ENCODE results near the gene ZMIZ2. TPM values are rescaled to one million over a fixed set of nuclear protein-coding genes. Genes with fewer than 3 reads are reported as not detected.

ZMIZ2 gene
- total and polyA plus RNA-seq, 2 of the 8 experiments (the other 6 are each of a cell fraction or from before 2014, with no cell fraction given) = 24.4 to 66.4 TPM

DNA sequence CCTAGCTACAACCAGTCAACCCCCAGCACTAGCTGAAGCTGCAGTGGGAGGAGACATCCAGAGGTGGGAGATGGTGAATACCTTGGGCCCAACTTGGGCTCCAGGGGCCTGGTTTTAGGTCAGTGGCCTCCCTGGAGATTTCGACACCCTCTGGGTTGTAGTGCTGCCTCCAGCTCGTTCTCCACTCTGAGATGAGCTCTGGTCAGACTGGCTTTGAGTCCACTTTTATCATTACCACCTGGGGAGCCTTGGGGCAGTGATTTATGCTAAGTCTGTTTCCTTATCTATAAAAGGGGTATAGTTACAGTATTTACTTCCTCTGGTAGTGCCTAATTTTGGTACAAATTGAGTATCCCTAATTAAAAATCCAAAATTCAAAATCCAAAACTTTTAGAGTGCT is 70.6 kb downstream of the ZMIZ2 start:
- FAIRE-seq (no peak), DNase-seq (ENCODE audit: low read depth in 1 of 2, low spot score in 2 of 2) (no peak)
- Histone ChIP-seq H3K4ac (replicated peaks; ENCODE audit: insufficient read length, low read depth, low read length) (no peak overlapping the region), H3K23ac (ENCODE audit: insufficient read length) (no peak overlapping the region), H3K27ac (ENCODE audit: low read depth, low read length) (no peak overlapping the region), H3K4me1 (replicated peaks in 1 of 4; ENCODE audit: control insufficient read depth in 3 of 4, insufficient read depth in 4 of 4, low read length in 3 of 4) (no peaks in the 10 kb centered on the region), H2BK5ac (ENCODE audit: low read depth, low read length) (no peak overlapping the region), H4K5ac (ENCODE audit: insufficient read length, low read depth, low read length) (no peak overlapping the region), H3K79me1 (ENCODE audit: low read depth, low read length) (no peaks in the 10 kb centered on the region; the same call in 1 of the 2 replicates), H2BK12ac (ENCODE audit: low read depth, low read length) (no peak overlapping the region), H2BK20ac (ENCODE audit: low read length) (no peak overlapping the region), H2AFZ (ENCODE audit: low read length) (no peak overlapping the region), H3K23me2 (ENCODE audit: low read depth, low read length) (no peaks in the 10 kb centered on the region), H2BK15ac (ENCODE audit: low read length) (no peak overlapping the region), H3K14ac (ENCODE audit: insufficient read length) (no peak overlapping the region), H3K4me2 (ENCODE audit: insufficient read depth in 1 of 2, low read depth in 2 of 2, low read length in 2 of 2) (no peak overlapping the region), H2AK5ac (ENCODE audit: low read depth, low read length) (no peak overlapping the region), H3K18ac (ENCODE audit: extremely low read depth, low read length) (no peak overlapping the region), H3K79me2 (ENCODE audit: control insufficient read depth in 1 of 2, insufficient read depth in 2 of 2, low read length in 2 of 2) (no peaks in the 10 kb centered on the region), H4K91ac (replicated peaks; ENCODE audit: insufficient read length, low read length) (no peak overlapping the region), H3K27me3 (replicated peaks in 1 of 4; ENCODE audit: control insufficient read depth in 3 of 4, extremely low read depth in 1 of 4, insufficient read depth in 3 of 4, low read length in 3 of 4) (no peaks in the 10 kb centered on the region), H3K4me3 (ENCODE audit: extremely low read depth in 1 of 4, insufficient read depth in 2 of 4, low read depth in 3 of 4, low read length in 4 of 4) (no peak overlapping the region), H3K9ac (replicated peaks in 1 of 4; ENCODE audit: extremely low read depth in 1 of 4, low read depth in 3 of 4, low read length in 3 of 4) (no peak overlapping the region), H4K20me1 (replicated peaks in 1 of 2; ENCODE audit: control insufficient read depth in 1 of 2, insufficient read depth in 2 of 2, low read length in 2 of 2) (no peaks in the 10 kb centered on the region), H3K36me3 (ENCODE audit: control insufficient read depth in 2 of 4, insufficient read depth in 4 of 4, low read length in 3 of 4) (no peaks in the 10 kb centered on the region), H2BK120ac (replicated peaks; ENCODE audit: low read depth, low read length) (no peak overlapping the region), H3K56ac (replicated peaks; ENCODE audit: insufficient read length, low read depth, low read length) (no peak overlapping the region), H3K9me3 (ENCODE audit: insufficient read depth in 2 of 2, low read depth in 1 of 2, low read length in 1 of 2) (no peaks in the 10 kb centered on the region), H4K8ac (ENCODE audit: extremely low read depth, insufficient read depth, low read length) (no peak overlapping the region)
- POLR2A ChIA-PET (ENCODE audit: partially characterized antibody) = interaction anchor here (0.8 to 3.8 kb wide), 7 partner anchors 9 to 66 kb away, joined by 3 to 20 read pairs (median 4); no protein-coding TSS in a partner anchor
- 93% methylated on average over 2 of the region's 2 CpGs; no CpG with 5 or more reads in 1 of the 2 experiments for WGBS, 2 experiments (ENCODE audit: extremely low coverage in 1 of 2, insufficient coverage in 1 of 2, insufficient read length in 1 of 2, insufficient replicate concordance in 2 of 2, low coverage in 1 of 2, low lambda C conversion rate in 2 of 2, missing lambda C conversion rate in 1 of 2)
- CTCF ChIA-PET (ENCODE audit: partially characterized antibody) = interaction anchor here (0.7 to 2.0 kb wide), 3 partner anchors 9 to 103 kb away, joined by 4 to 6 read pairs (median 4); no protein-coding TSS in a partner anchor
- no peak for TF ChIP-seq YY1 (IDR thresholded peaks at IDR 0.05; ENCODE audit: low read depth, low read length)
- TF ChIP-seq, protein P1, sequence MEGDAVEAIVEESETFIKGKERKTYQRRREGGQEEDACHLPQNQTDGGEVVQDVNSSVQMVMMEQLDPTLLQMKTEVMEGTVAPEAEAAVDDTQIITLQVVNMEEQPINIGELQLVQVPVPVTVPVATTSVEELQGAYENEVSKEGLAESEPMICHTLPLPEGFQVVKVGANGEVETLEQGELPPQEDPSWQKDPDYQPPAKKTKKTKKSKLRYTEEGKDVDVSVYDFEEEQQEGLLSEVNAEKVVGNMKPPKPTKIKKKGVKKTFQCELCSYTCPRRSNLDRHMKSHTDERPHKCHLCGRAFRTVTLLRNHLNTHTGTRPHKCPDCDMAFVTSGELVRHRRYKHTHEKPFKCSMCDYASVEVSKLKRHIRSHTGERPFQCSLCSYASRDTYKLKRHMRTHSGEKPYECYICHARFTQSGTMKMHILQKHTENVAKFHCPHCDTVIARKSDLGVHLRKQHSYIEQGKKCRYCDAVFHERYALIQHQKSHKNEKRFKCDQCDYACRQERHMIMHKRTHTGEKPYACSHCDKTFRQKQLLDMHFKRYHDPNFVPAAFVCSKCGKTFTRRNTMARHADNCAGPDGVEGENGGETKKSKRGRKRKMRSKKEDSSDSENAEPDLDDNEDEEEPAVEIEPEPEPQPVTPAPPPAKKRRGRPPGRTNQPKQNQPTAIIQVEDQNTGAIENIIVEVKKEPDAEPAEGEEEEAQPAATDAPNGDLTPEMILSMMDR (IDR thresholded peaks at IDR 0.05; ENCODE audit: control extremely low read depth in 1 of 3, insufficient read depth in 1 of 3, low read depth in 1 of 3, low read length in 3 of 3) = no peak
- TF ChIP-seq NRF1 (IDR thresholded peaks at IDR 0.05; ENCODE audit: low read depth, low read length) = no peak
- no peak for TF ChIP-seq TAF1 (IDR thresholded peaks at IDR 0.05; ENCODE audit: low read depth, low read length)
- no peak for TF ChIP-seq EZH2 (IDR thresholded peaks at IDR 0.05; ENCODE audit: low read depth, low read length, severe bottlenecking)
- no peak for TF ChIP-seq TBP (IDR thresholded peaks at IDR 0.05; ENCODE audit: low read depth, low read length)
- TF ChIP-seq SAP30 (IDR thresholded peaks at IDR 0.05; ENCODE audit: insufficient read depth, insufficient replicate concordance, low read length) = no peak
- no peak for TF ChIP-seq RAD21 (IDR thresholded peaks at IDR 0.05 in 1 of 2, conservative IDR thresholded peaks at IDR 0.05 in 1 of 2; ENCODE audit: low read depth in 2 of 2, low read length in 2 of 2)
- TF ChIP-seq RBBP5 (IDR thresholded peaks at IDR 0.05; ENCODE audit: borderline replicate concordance, low read depth, low read length) = no peak
- TF ChIP-seq MAFK (IDR thresholded peaks at IDR 0.05; ENCODE audit: low read depth, low read length) = no peak
- no peak for TF ChIP-seq SRF (IDR thresholded peaks at IDR 0.05; ENCODE audit: low read depth, low read length)

All from H1 (cell line).